Breast epithelium (tissue), 3 donors: ENCODE data around the gene RELN.

ENCODE experiments used
- POLR2A ChIP-seq: fragments of 450-650 bp; IDR thresholded peaks from one replicate; pipeline ENCODE4 v1.6.1; 2016; ENCODE audit warnings: antibody characterized with exemption, mild to moderate bottlenecking, moderate library complexity
- POLR2AphosphoS5 ChIP-seq, 3 donors: sonication (generic); formaldehyde crosslinking; IDR thresholded peaks; one replicate each; pipeline ENCODE4 v1.6.1; 2017; ENCODE audit warnings: antibody characterized with exemption in 3 of 3
- TF ChIP-seq, protein P1 (sequence below), 3 donors: fragments of 450-650 bp; IDR thresholded peaks; one replicate each; pipeline ENCODE4 v1.5.1; 2016 to 2017; ENCODE audit warnings: antibody characterized with exemption in 3 of 3, mild to moderate bottlenecking in 3 of 3, moderate library complexity in 3 of 3

GRCh38 chr7:103549786-103550185, 439.7 kb downstream of the RELN start:
- TF ChIP-seq, protein P1, sequence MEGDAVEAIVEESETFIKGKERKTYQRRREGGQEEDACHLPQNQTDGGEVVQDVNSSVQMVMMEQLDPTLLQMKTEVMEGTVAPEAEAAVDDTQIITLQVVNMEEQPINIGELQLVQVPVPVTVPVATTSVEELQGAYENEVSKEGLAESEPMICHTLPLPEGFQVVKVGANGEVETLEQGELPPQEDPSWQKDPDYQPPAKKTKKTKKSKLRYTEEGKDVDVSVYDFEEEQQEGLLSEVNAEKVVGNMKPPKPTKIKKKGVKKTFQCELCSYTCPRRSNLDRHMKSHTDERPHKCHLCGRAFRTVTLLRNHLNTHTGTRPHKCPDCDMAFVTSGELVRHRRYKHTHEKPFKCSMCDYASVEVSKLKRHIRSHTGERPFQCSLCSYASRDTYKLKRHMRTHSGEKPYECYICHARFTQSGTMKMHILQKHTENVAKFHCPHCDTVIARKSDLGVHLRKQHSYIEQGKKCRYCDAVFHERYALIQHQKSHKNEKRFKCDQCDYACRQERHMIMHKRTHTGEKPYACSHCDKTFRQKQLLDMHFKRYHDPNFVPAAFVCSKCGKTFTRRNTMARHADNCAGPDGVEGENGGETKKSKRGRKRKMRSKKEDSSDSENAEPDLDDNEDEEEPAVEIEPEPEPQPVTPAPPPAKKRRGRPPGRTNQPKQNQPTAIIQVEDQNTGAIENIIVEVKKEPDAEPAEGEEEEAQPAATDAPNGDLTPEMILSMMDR (IDR thresholded peaks at IDR 0.05), result no peak
- TF ChIP-seq POLR2A (no peak), POLR2AphosphoS5 (IDR thresholded peaks at IDR 0.05) (no peak)
